HG02588 (cell line): Measurements from ENCODE around the gene TAS2R5.
"Not testable (repeated sequence)": the region's sequence is repeated elsewhere in the genome, so short reads cannot be mapped to it uniquely, and the experiment has no call there.

Experiments used
- ATAC-seq: cut with Tn5 transposase; IDR thresholded peaks from one replicate; pipeline ENCODE4 v1.9.1; 2021; ENCODE audit warnings: mild to moderate bottlenecking, moderate library complexity; ENCODE audit not compliant: unreplicated experiment

Gene TAS2R5

GRCh38 chr7:141789917-141790316 is at the start of gene TAS2R5:
TAS2R5 (plus strand) TSS chr7:141790217; CDS start chr7:141790362, 145 bp downstream.
- ATAC-seq: no peak

GRCh38 chr7:141742229-141742628 is 47.8 kb upstream of the TAS2R5 start:
- ATAC-seq: no peak

- ATAC-seq: no peak
These were observed 45.9 kb upstream of the TAS2R5 start for GRCh38 chr7:141744131-141744530.

- ATAC-seq: no peak
These were observed 41.6 kb upstream of the TAS2R5 start for GRCh38 chr7:141748396-141748795.

DNA sequence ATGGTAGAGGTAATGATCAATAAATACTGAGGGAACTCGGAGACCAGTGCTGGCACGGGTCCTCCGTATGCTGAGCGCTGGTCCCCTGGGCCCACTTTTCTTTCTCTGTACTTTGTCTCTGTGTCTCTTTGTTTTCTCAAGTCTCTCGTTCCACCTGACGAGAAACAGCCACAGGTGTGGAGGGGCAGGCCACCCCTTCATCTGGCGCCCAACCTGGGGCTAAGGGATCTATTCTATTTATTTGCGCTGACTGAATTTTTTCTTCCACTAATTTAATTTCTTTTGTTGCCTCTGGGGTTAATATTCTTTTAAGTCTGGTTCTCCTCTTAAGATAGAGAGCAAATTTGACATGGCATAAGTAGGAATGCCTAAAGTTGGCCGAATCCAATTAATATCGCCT is 38.1 kb upstream of the TAS2R5 start:
- ATAC-seq: not testable (repeated sequence)

- no peak for ATAC-seq
These were observed 37.4 kb upstream of the TAS2R5 start for GRCh38 chr7:141752634-141753033.

GRCh38 chr7:141754939-141755338 is 35.1 kb upstream of the TAS2R5 start:
- no peak for ATAC-seq

DNA sequence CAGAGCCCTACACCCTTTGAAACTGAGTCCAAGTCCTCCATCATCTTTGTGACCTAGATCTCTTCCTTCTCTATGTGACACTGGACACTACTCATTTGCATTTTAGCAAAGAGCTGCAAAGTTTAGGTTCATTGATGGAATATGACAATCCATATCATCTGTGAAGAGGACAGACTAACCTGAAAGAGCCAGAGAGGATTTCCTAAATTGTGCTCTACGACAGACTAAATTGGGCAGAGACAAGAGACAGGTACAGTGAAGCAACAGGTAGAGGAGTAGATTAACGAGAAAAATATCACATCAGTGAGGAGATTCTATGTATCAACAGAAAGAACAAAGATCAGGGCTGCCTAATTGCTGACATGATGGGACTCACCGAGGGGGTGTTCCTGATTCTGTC is 26.2 kb upstream of the TAS2R5 start, which contains the start of gene TAS2R3:
Gene TAS2R3, plus strand, starts transcription at position 301 of the 400 bp plus-strand sequence. Its CDS starts 62 bp downstream, at position 363.
- no peak for ATAC-seq

DNA sequence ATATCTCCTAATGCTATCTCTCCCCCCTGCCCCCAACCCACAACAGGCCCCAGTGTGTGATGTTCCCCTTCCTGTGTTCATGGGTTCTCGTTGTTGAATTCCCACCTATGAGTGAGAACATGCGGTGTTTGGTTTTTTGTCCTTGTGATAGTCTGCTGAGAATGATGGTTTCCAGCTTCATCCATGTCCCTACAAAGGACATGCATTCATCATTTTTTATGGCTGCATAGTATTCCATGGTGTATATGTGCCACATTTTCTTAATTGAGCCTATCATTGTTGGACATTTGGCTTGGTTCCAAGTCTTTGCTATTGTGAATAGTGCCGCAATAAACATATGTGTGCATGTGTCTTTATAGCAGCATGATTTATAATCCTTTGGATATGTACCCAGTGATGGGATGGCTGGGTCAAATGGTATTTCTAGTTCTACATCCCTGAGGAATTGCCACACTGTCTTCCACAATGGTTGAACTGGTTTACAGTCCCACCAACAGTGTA is 19.9 kb upstream of the TAS2R5 start:
- ATAC-seq: not testable (repeated sequence)

GRCh38 chr7:141776374-141776773 is 13.6 kb upstream of the TAS2R5 start, which contains the start of gene TAS2R4:
TAS2R4 (plus strand) TSS chr7:141776674; CDS start chr7:141778489, 1,815 bp downstream.
- no peak for ATAC-seq

GRCh38 chr7:141785706-141786552 is 4.1 kb upstream of the TAS2R5 start:
- no peak for ATAC-seq

DNA sequence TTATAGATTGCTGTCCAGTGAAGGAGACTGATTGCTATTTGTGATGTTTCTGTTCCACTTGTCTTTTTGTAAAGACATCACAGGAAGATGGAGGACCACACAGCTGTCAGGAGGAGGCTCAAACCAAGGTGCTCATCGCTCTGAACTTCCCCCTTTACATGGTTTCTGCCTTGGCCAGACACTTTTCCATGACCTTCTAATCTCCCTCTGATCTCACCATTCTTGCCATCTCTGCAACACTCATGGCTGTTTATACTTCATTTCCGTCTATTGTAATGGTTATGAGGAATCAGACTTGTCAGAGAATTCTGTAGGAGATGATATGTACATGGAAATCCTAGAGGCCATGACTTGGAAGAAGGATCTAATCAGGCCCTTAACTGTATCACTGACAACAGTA is 1.7 kb upstream of the TAS2R5 start:
- ATAC-seq: no peak

GRCh38 chr7:141792526-141792925 is 2.5 kb downstream of the TAS2R5 start:
- no peak for ATAC-seq

GRCh38 chr7:141820067-141820466 is 30.1 kb downstream of the TAS2R5 start:
- ATAC-seq: no peak

GRCh38 chr7:141822432-141822831 is 32.4 kb downstream of the TAS2R5 start:
- ATAC-seq: not testable (repeated sequence)

DNA sequence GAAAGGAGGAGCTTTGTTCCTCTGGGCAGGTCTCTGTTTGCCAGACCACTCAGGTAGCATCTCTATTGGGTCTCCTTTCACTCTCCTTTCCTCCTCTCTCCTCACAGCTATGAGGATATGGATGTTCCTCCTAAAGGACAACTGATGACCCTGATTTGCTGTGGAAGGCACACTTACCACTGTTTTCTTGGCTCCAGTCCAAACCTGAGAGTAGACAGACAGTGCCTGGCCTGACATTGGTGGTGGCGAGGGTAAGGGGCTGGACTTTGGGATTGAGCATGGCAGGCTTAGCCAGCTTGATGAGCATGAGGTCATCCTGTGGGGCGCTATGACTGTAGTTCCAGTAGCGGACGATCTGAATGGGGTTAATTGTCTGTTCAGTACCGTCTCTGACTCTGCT is 47.7 kb downstream of the TAS2R5 start:
- ATAC-seq: no peak

- no peak for ATAC-seq
These were observed 48.6 kb downstream of the TAS2R5 start for GRCh38 chr7:141838581-141838980.

- no peak for ATAC-seq
These were observed 49.2 kb downstream of the TAS2R5 start for GRCh38 chr7:141839256-141839655.

- no peak for ATAC-seq
These were observed 50.7 kb downstream of the TAS2R5 start for GRCh38 chr7:141840708-141841107.
